ENCODE results near the gene COQ3. TPM values are rescaled to one million over a fixed set of nuclear protein-coding genes. Genes with fewer than 3 reads are reported as not detected.

The COQ3 gene
- total and polyA plus RNA-seq, 3 experiments from 2014 or later: 7.9 to 20.7 (median 18.9) TPM

- H3K9me3 ChIP-seq (ENCODE audit: low read length): no peaks in the 10 kb centered on the region
- H3K4me3 ChIP-seq (ENCODE audit: low read length): no peak overlapping the region
- no peak for DNase-seq
- Mint-ChIP-seq H3K27ac (no peak overlapping the region), H3K36me3 (no peaks in the 10 kb centered on the region), H3K4me3 (no peak overlapping the region), H3K27me3 (peaks cover 27 to 77% of the 10 kb centered on the region in 2 donors), H3K4me1 (peaks cover 0 to 7% (median 4%) of the 10 kb centered on the region in 3 donors), H3K9me3 (no peaks in the 10 kb centered on the region)
- CTCF ChIA-PET: interaction anchor here (1.4 kb wide), 1 partner anchor 11 kb away, joined by 5 read pairs; no protein-coding TSS in a partner anchor
- H3K4me1 ChIP-seq (ENCODE audit: insufficient read depth, low read length): no peaks in the 10 kb centered on the region
- no peak overlapping the region for H3K27ac ChIP-seq (ENCODE audit: low read depth, low read length)
- POLR2A ChIA-PET: no interaction called here
- H3K27me3 ChIP-seq (ENCODE audit: insufficient read depth, low read length, poor library complexity, severe bottlenecking): peaks cover 15% of the 10 kb centered on the region
- H3K36me3 ChIP-seq (ENCODE audit: insufficient read depth, low read length): no peaks in the 10 kb centered on the region
Measured at GRCh38 chr6:99353126-99353525, 40.9 kb downstream of the COQ3 start.

GRCh38 chr6:99350573-99350972, 43.4 kb downstream of the COQ3 start:
- Mint-ChIP-seq H3K27ac (peak overlapping the region in 1 of 8 donors; percentile 80), H3K4me1 (peaks cover 0 to 7% (median 4%) of the 10 kb centered on the region in 3 donors), H3K27me3 (peaks cover 38 to 75% of the 10 kb centered on the region in 2 donors), H3K4me3 (peak overlapping the region in 1 of 7 donors; percentile 42), H3K9me3 (no peaks in the 10 kb centered on the region), H3K36me3 (no peaks in the 10 kb centered on the region)
- Histone ChIP-seq H3K4me3 (ENCODE audit: low read length) (no peak overlapping the region), H3K4me1 (ENCODE audit: insufficient read depth, low read length) (no peaks in the 10 kb centered on the region), H3K27ac (ENCODE audit: low read depth, low read length) (no peak overlapping the region), H3K36me3 (ENCODE audit: insufficient read depth, low read length) (no peaks in the 10 kb centered on the region), H3K9me3 (ENCODE audit: low read length) (no peaks in the 10 kb centered on the region), H3K27me3 (ENCODE audit: insufficient read depth, low read length, poor library complexity, severe bottlenecking) (peaks cover 12% of the 10 kb centered on the region)
- DNase-seq: no peak
- CTCF ChIA-PET: no interaction called here
- POLR2A ChIA-PET: no interaction called here

GRCh38 chr6:99349171-99350141, 44.5 kb downstream of the COQ3 start, which contains the start of gene FAXC:
FAXC (minus strand) TSS chr6:99349674; CDS start chr6:99349372, 302 bp downstream.
- POLR2A ChIA-PET: no interaction called here
- Histone ChIP-seq H3K9me3 (ENCODE audit: low read length) (no peaks in the 10 kb centered on the region), H3K27me3 (ENCODE audit: insufficient read depth, low read length, poor library complexity, severe bottlenecking) (peaks cover 12% of the 10 kb centered on the region), H3K36me3 (ENCODE audit: insufficient read depth, low read length) (no peaks in the 10 kb centered on the region), H3K4me1 (ENCODE audit: insufficient read depth, low read length) (no peaks in the 10 kb centered on the region), H3K27ac (ENCODE audit: low read depth, low read length) (no peak within 1 kb of the TSS), H3K4me3 (ENCODE audit: low read length) (no peak within 1 kb of the TSS)
- peak within 1 kb of the TSS in 6 of 7 donors; percentile 23 to 75 (median 43) for H3K4me3 Mint-ChIP-seq
- no peaks in the 10 kb centered on the region for H3K36me3 Mint-ChIP-seq
- no peaks in the 10 kb centered on the region for H3K9me3 Mint-ChIP-seq
- no peak within 1 kb of the TSS for H3K27ac Mint-ChIP-seq
- no peak for DNase-seq
- CTCF ChIA-PET: no interaction called here
- peaks cover 0 to 7% (median 4%) of the 10 kb centered on the region in 3 donors for H3K4me1 Mint-ChIP-seq
- H3K27me3 Mint-ChIP-seq: peaks cover 37 to 68% of the 10 kb centered on the region in 2 donors

GRCh38 chr6:99348288-99349170, 45.5 kb downstream of the COQ3 start:
- Histone ChIP-seq H3K27ac (ENCODE audit: low read depth, low read length) (no peak overlapping the region), H3K27me3 (ENCODE audit: insufficient read depth, low read length, poor library complexity, severe bottlenecking) (peaks cover 12% of the 10 kb centered on the region), H3K36me3 (ENCODE audit: insufficient read depth, low read length) (no peaks in the 10 kb centered on the region), H3K4me3 (ENCODE audit: low read length) (no peak overlapping the region), H3K4me1 (ENCODE audit: insufficient read depth, low read length) (no peaks in the 10 kb centered on the region), H3K9me3 (ENCODE audit: low read length) (no peaks in the 10 kb centered on the region)
- Mint-ChIP-seq H3K27me3 (peaks cover 39 to 72% of the 10 kb centered on the region in 2 donors), H3K27ac (no peak overlapping the region), H3K9me3 (no peaks in the 10 kb centered on the region), H3K4me1 (peaks cover 0 to 7% (median 4%) of the 10 kb centered on the region in 3 donors), H3K4me3 (peak overlapping the region in 2 of 7 donors; percentile 23 to 29), H3K36me3 (peaks cover 0 to 1% (median 0%) of the 10 kb centered on the region in 3 donors)
- POLR2A ChIA-PET: no interaction called here
- DNase-seq: no peak
- CTCF ChIA-PET: no interaction called here

GRCh38 chr6:99347804-99348203, 46.2 kb downstream of the COQ3 start:
- ChIA-PET CTCF (interaction anchor here (1.2 kb wide), 1 partner anchor 17 kb away, joined by 5 read pairs; no protein-coding TSS in a partner anchor), POLR2A (no interaction called here)
- Histone ChIP-seq H3K9me3 (ENCODE audit: low read length) (no peaks in the 10 kb centered on the region), H3K27ac (ENCODE audit: low read depth, low read length) (no peak overlapping the region), H3K27me3 (ENCODE audit: insufficient read depth, low read length, poor library complexity, severe bottlenecking) (peaks cover 12% of the 10 kb centered on the region), H3K36me3 (ENCODE audit: insufficient read depth, low read length) (no peaks in the 10 kb centered on the region), H3K4me1 (ENCODE audit: insufficient read depth, low read length) (no peaks in the 10 kb centered on the region), H3K4me3 (ENCODE audit: low read length) (no peak overlapping the region)
- no peak for DNase-seq
- peaks cover 38 to 71% of the 10 kb centered on the region in 2 donors for H3K27me3 Mint-ChIP-seq
- H3K27ac Mint-ChIP-seq: no peak overlapping the region
- H3K4me3 Mint-ChIP-seq: no peak overlapping the region
- no peaks in the 10 kb centered on the region for H3K9me3 Mint-ChIP-seq
- H3K36me3 Mint-ChIP-seq: peaks cover 0 to 1% (median 0%) of the 10 kb centered on the region in 3 donors
- peaks cover 0 to 7% (median 4%) of the 10 kb centered on the region in 3 donors for H3K4me1 Mint-ChIP-seq

GRCh38 chr6:99346595-99346994, 47.4 kb downstream of the COQ3 start:
- no peaks in the 10 kb centered on the region for H3K9me3 Mint-ChIP-seq
- ChIA-PET CTCF (no interaction called here), POLR2A (no interaction called here)
- no peak for DNase-seq
- H3K27ac ChIP-seq (ENCODE audit: low read depth, low read length): no peak overlapping the region
- H3K27me3 ChIP-seq (ENCODE audit: insufficient read depth, low read length, poor library complexity, severe bottlenecking): peaks cover 12% of the 10 kb centered on the region
- H3K27ac Mint-ChIP-seq: no peak overlapping the region
- H3K36me3 ChIP-seq (ENCODE audit: insufficient read depth, low read length): no peaks in the 10 kb centered on the region
- no peaks in the 10 kb centered on the region for H3K4me1 ChIP-seq (ENCODE audit: insufficient read depth, low read length)
- H3K4me3 Mint-ChIP-seq: no peak overlapping the region
- H3K9me3 ChIP-seq (ENCODE audit: low read length): no peaks in the 10 kb centered on the region
- H3K27me3 Mint-ChIP-seq: peaks cover 33 to 67% of the 10 kb centered on the region in 2 donors
- no peak overlapping the region for H3K4me3 ChIP-seq (ENCODE audit: low read length)
- H3K4me1 Mint-ChIP-seq: peaks cover 0 to 7% (median 4%) of the 10 kb centered on the region in 3 donors
- peaks cover 0 to 1% (median 0%) of the 10 kb centered on the region in 3 donors for H3K36me3 Mint-ChIP-seq

- peaks cover 0 to 1% (median 0%) of the 10 kb centered on the region in 3 donors for H3K36me3 Mint-ChIP-seq
- no peak overlapping the region for H3K4me3 ChIP-seq (ENCODE audit: low read length)
- no peaks in the 10 kb centered on the region for H3K9me3 Mint-ChIP-seq
- POLR2A ChIA-PET: no interaction called here
- H3K27ac Mint-ChIP-seq: no peak overlapping the region
- peaks cover 23 to 53% of the 10 kb centered on the region in 2 donors for H3K27me3 Mint-ChIP-seq
- H3K9me3 ChIP-seq (ENCODE audit: low read length): no peaks in the 10 kb centered on the region
- peaks cover 0 to 6% (median 2%) of the 10 kb centered on the region in 3 donors for H3K4me1 Mint-ChIP-seq
- no peak for DNase-seq
- CTCF ChIA-PET: interaction anchor here (0.9 kb wide), 1 partner anchor 15 kb away, joined by 4 read pairs; no protein-coding TSS in a partner anchor
- peaks cover 4% of the 10 kb centered on the region for H3K27me3 ChIP-seq (ENCODE audit: insufficient read depth, low read length, poor library complexity, severe bottlenecking)
- H3K36me3 ChIP-seq (ENCODE audit: insufficient read depth, low read length): no peaks in the 10 kb centered on the region
- no peaks in the 10 kb centered on the region for H3K4me1 ChIP-seq (ENCODE audit: insufficient read depth, low read length)
- H3K27ac ChIP-seq (ENCODE audit: low read depth, low read length): no peak overlapping the region
- H3K4me3 Mint-ChIP-seq: no peak overlapping the region
Measured at GRCh38 chr6:99345164-99345563, 48.8 kb downstream of the COQ3 start.

Data from CD8-positive, alpha-beta memory T cell (primary cell).